ENCODE measurements around the gene DENND2C. TPM values are rescaled to one million over a fixed set of nuclear protein-coding genes. Genes with fewer than 3 reads are reported as not detected.

Gene DENND2C
- total RNA-seq, 2 donors from 2014 or later = 1.1 to 5.1 TPM

- no peak for ATAC-seq
- Mint-ChIP-seq H3K4me3 (no peak overlapping the region), H3K36me3 (ENCODE audit: low read depth) (no peaks in the 10 kb centered on the region)
Observed at GRCh38 chr1:114540272-114540671, 129.6 kb downstream of the DENND2C start.

GRCh38 chr1:114536043-114536442 is 133.8 kb downstream of the DENND2C start:
- Mint-ChIP-seq H3K27ac (no peak overlapping the region), H3K4me3 (no peak overlapping the region), H3K4me1 (no peaks in the 10 kb centered on the region), H3K36me3 (ENCODE audit: low read depth) (no peaks in the 10 kb centered on the region), H3K27me3 (peaks cover 8% of the 10 kb centered on the region)
- ATAC-seq (no peak), DNase-seq (no peak)
- H3K9me3 ChIP-seq (ENCODE audit: control insufficient read depth, low read length, poor library complexity, severe bottlenecking) = no peaks in the 10 kb centered on the region

More at GRCh38 chr1:114540272-114540671, 129.6 kb downstream of the DENND2C start:
- H3K4me1 Mint-ChIP-seq = no peaks in the 10 kb centered on the region
- DNase-seq = no peak
- H3K27me3 Mint-ChIP-seq = peaks cover 15% of the 10 kb centered on the region
- H3K27ac Mint-ChIP-seq = no peak overlapping the region
- no peaks in the 10 kb centered on the region for H3K9me3 ChIP-seq (ENCODE audit: control insufficient read depth, low read length, poor library complexity, severe bottlenecking)

GRCh38 chr1:114535401-114535800 is 134.4 kb downstream of the DENND2C start:
- Mint-ChIP-seq H3K27ac (no peak overlapping the region), H3K27me3 (peaks cover 8% of the 10 kb centered on the region), H3K4me1 (no peaks in the 10 kb centered on the region), H3K4me3 (no peak overlapping the region), H3K36me3 (ENCODE audit: low read depth) (no peaks in the 10 kb centered on the region)
- no peaks in the 10 kb centered on the region for H3K9me3 ChIP-seq (ENCODE audit: control insufficient read depth, low read length, poor library complexity, severe bottlenecking)
- ATAC-seq (no peak), DNase-seq (no peak)

Other genes with a start within 250 kb of the DENND2C start
- 10 to 100 TPM; 48.1 to 53.9 TPM for gene TRIM33, start 158.8 kb downstream of the DENND2C start, total RNA-seq
- gene BCAS2, start 88.4 kb downstream of the DENND2C start, total RNA-seq = 10 to 100 TPM; 74.9 to 82.1 TPM
- gene AMPD1, start 25.5 kb upstream of the DENND2C start, total RNA-seq = not detected
- gene NRAS, start 46.7 kb upstream of the DENND2C start, total RNA-seq = 10 to 100 TPM; 24.3 to 32.5 TPM
- gene CSDE1, start 87.9 kb upstream of the DENND2C start, total RNA-seq = 100 to 1,000 TPM; 627 to 703 TPM
- gene SIKE1, start 110.6 kb upstream of the DENND2C start, total RNA-seq = 10 to 100 TPM; 41.5 to 50.9 TPM
- gene SYCP1, start 184.8 kb upstream of the DENND2C start, total RNA-seq = not detected

Measured in T-helper 17 cell (primary cell).